Osteocyte (in vitro differentiated cells): ENCODE results near the gene STK31. TPM values are rescaled to one million over a fixed set of nuclear protein-coding genes. Genes with fewer than 3 reads are reported as not detected.
"Not testable (repeated sequence)": the region's sequence is repeated elsewhere in the genome, so short reads cannot be mapped to it uniquely, and the experiment has no call there.

Experiments
- DNase-seq: peaks from one replicate; pipeline ENCODE4 v3.0.0; 2021; ENCODE audit warnings: mixed read lengths; ENCODE audit not compliant: unreplicated experiment; ENCODE audit errors: extremely low spot score
- H3K27ac Mint-ChIP-seq: one replicate; pipeline ENCODE4 v1.8.0; 2021; ENCODE audit warnings: mild to moderate bottlenecking, mixed read lengths; ENCODE audit not compliant: unreplicated experiment
- H3K27me3 Mint-ChIP-seq: one replicate; pipeline ENCODE4 v1.8.0; 2021; ENCODE audit warnings: mixed read lengths; ENCODE audit not compliant: unreplicated experiment
- H3K36me3 Mint-ChIP-seq: one replicate; pipeline ENCODE4 v1.8.0; 2021; ENCODE audit warnings: mixed read lengths; ENCODE audit not compliant: unreplicated experiment
- H3K4me1 Mint-ChIP-seq: one replicate; pipeline ENCODE4 v1.8.0; 2021; ENCODE audit warnings: mixed read lengths; ENCODE audit not compliant: unreplicated experiment
- H3K4me3 Mint-ChIP-seq: one replicate; pipeline ENCODE4 v1.8.0; 2021; ENCODE audit warnings: mild to moderate bottlenecking, moderate library complexity, mixed read lengths; ENCODE audit not compliant: unreplicated experiment
- H3K9me3 Mint-ChIP-seq: one replicate; pipeline ENCODE4 v1.8.0; 2021; ENCODE audit warnings: mixed read lengths; ENCODE audit not compliant: unreplicated experiment
- total RNA-seq: library from RNA; stranded (reverse); gene quantifications from 2 replicates; pipeline ENCODE4 v1.2.1, GENCODE V29; 2021
- TF ChIP-seq, protein P1 (sequence below): fragments of 200-600 bp; sonication (generic); IDR thresholded peaks from 2 replicates; pipeline ENCODE4 v1.5.0; 2021; ENCODE audit warnings: antibody characterized with exemption, mild to moderate bottlenecking, moderate library complexity

Gene STK31
- total RNA-seq, 1 donor from 2014 or later, result 0.35 TPM

DNA sequence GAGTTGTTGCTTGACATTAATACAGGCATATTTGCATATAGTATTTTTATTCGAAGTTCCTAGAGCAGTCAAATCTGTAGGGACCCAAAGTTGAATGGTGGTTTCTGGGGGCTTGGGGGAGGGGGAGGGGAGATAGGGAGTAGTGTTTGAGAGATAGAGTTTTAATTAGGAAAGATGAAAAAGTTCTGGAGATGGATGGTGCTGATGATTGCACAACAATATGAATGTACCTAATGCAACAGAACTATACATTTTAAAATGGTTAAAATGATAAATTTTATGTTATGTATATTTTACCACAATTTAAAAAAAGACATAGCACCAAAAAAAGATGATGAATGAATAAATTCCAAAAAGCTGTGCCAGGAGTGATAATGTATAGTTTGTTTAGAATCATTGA, 41.8 kb downstream of the STK31 start:
- Mint-ChIP-seq H3K4me1 (no peaks in the 10 kb centered on the region), H3K4me3 (no peak overlapping the region), H3K27me3 (peaks cover 25% of the 10 kb centered on the region), H3K9me3 (peaks cover 6% of the 10 kb centered on the region), H3K27ac (no peak overlapping the region), H3K36me3 (no peaks in the 10 kb centered on the region)
- DNase-seq, result no peak
- TF ChIP-seq, protein P1, sequence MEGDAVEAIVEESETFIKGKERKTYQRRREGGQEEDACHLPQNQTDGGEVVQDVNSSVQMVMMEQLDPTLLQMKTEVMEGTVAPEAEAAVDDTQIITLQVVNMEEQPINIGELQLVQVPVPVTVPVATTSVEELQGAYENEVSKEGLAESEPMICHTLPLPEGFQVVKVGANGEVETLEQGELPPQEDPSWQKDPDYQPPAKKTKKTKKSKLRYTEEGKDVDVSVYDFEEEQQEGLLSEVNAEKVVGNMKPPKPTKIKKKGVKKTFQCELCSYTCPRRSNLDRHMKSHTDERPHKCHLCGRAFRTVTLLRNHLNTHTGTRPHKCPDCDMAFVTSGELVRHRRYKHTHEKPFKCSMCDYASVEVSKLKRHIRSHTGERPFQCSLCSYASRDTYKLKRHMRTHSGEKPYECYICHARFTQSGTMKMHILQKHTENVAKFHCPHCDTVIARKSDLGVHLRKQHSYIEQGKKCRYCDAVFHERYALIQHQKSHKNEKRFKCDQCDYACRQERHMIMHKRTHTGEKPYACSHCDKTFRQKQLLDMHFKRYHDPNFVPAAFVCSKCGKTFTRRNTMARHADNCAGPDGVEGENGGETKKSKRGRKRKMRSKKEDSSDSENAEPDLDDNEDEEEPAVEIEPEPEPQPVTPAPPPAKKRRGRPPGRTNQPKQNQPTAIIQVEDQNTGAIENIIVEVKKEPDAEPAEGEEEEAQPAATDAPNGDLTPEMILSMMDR, result no peak

DNA sequence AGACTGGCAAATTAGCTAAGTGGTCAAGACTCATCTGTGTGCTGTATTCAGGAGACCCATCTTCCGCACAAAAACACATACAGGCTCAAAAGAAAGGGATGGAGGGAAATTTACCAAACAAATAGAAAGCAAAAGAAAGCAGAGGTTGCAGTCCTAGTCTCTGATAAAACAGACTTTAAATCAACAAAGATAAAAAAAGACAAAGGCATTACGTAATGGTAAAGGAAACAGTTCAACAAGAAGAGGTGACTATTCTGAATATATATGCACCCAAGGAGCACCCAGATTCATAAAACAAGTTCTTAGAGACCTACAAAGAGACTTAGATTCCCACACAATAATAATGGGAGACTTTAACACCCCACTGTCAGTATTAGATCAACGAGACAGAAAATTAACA, 48.8 kb downstream of the STK31 start:
- H3K27me3 Mint-ChIP-seq, result peaks cover 22% of the 10 kb centered on the region
- H3K36me3 Mint-ChIP-seq, H3K9me3 Mint-ChIP-seq, H3K27ac Mint-ChIP-seq, DNase-seq, H3K4me3 Mint-ChIP-seq: not testable (repeated sequence)
- H3K4me1 Mint-ChIP-seq, result peaks cover 10% of the 10 kb centered on the region

DNA sequence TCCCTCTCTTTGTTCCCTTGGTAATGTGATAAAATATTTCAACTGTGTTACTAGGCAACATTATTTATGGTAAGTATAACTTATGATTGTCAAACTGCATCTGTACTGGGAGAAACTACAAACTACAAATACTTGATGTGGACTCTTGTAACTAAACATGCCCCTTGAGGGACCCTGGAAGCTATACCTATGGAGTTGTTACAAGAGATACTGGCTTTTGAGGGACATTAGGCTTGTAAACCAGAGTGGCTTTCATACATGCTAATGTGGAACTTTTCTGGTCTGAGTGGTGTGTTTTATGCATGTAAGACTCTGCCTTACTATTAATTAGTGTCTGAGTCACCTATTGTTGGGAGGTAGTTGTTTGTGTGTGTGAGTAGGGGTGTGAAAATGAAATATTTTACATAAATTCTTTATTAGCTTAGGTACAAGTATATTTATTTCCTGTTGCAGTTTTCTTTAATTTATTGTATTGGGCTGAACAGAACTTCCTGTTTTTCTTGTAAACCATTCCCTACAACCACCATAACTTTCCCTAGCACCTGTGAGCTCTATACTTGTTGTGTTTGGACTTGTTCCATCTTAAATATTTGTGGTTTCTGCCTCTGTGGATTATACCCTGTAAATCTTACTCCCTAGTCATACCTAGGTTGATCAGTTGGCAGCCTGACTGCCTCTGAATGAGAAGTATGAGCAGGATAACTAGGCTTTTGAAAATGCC, 49.8 kb downstream of the STK31 start:
- H3K4me3 Mint-ChIP-seq, result no peak overlapping the region
- TF ChIP-seq, protein P1, result no peak
- H3K36me3 Mint-ChIP-seq, result no peaks in the 10 kb centered on the region
- peaks cover 10% of the 10 kb centered on the region for H3K4me1 Mint-ChIP-seq
- no peak overlapping the region for H3K27ac Mint-ChIP-seq
- peaks cover 24% of the 10 kb centered on the region for H3K27me3 Mint-ChIP-seq
- DNase-seq, result no peak
- H3K9me3 Mint-ChIP-seq, result peaks cover 6% of the 10 kb centered on the region

DNA sequence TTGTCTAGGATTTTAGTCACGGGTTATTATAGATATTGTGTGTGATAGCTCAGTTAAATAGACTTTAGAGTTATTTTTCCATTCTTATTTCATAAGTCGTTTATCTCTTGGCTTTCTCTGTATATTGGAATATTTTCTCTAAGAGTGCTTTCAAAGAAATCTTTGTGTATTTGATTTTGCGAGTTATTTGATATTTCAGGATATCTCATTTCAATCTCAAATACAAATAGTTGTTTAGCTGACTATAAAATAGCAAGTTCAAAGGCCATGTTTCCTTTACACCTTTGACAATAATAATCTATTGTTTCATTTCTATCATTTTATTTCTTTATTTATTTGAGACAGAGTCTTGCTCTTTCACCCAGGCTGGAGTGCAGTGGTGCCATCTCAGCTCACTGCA, 55.9 kb downstream of the STK31 start:
- TF ChIP-seq, protein P1, result no peak
- Mint-ChIP-seq H3K4me1 (peaks cover 6% of the 10 kb centered on the region), H3K27ac (no peak overlapping the region), H3K4me3 (no peak overlapping the region), H3K9me3 (no peaks in the 10 kb centered on the region), H3K36me3 (no peaks in the 10 kb centered on the region), H3K27me3 (peaks cover 36% of the 10 kb centered on the region)
- no peak for DNase-seq

DNA sequence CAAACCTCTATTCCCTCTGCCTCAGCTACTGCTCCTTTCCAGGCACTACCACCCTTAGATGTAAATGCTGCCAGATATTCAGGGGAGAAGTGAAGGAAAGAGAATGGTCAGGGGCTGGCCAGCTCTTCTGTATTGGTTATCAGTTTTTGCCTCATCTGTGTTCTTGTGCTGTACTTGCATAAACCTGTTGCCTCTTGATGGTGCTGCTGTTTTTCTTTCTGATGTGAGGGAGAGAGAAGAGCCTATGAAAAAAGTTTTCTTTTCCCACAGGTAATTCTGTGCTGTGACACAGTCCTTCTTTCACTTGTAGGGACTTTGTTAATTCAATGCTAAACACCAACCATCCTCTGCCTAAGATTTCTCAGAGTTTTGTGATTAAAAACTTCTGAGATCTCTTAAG, 57.5 kb downstream of the STK31 start:
- Mint-ChIP-seq H3K4me3 (no peak overlapping the region), H3K27me3 (peaks cover 36% of the 10 kb centered on the region), H3K9me3 (no peaks in the 10 kb centered on the region), H3K36me3 (no peaks in the 10 kb centered on the region), H3K27ac (no peak overlapping the region), H3K4me1 (peaks cover 5% of the 10 kb centered on the region)
- no peak for DNase-seq
- TF ChIP-seq, protein P1, result no peak
